Embryonic facial prominence (tissue), 1 donor: Measurements from ENCODE around the gene CD69.
"Not testable (repeated sequence)": the region's sequence is repeated elsewhere in the genome, so short reads cannot be mapped to it uniquely, and the experiment has no call there.

Source experiments
- DNase-seq: peaks from one replicate; pipeline ENCODE4 v3.0.0-alpha.2; 2016; ENCODE audit errors: extremely low spot score

CD69 gene

GRCh38 chr12:9719790-9720189 lies 40.9 kb downstream of the CD69 start:
- no peak for DNase-seq

- DNase-seq = no peak
Measured at GRCh38 chr12:9718968-9719367, 41.7 kb downstream of the CD69 start.

GRCh38 chr12:9717070-9717925 lies 43.4 kb downstream of the CD69 start:
- DNase-seq = no peak

- DNase-seq = not testable (repeated sequence)
Measured at GRCh38 chr12:9713032-9713558, 47.6 kb downstream of the CD69 start.

GRCh38 chr12:9711664-9712063 lies 49.0 kb downstream of the CD69 start:
- no peak for DNase-seq

- DNase-seq = no peak
Measured at GRCh38 chr12:9710584-9711375, 49.9 kb downstream of the CD69 start.

GRCh38 chr12:9708853-9709252 lies 51.8 kb downstream of the CD69 start:
- DNase-seq = no peak

GRCh38 chr12:9707864-9708808 lies 52.6 kb downstream of the CD69 start:
- no peak for DNase-seq

- no peak for DNase-seq
Measured at GRCh38 chr12:9707356-9707755, 53.3 kb downstream of the CD69 start.

GRCh38 chr12:9706086-9706685 lies 54.5 kb downstream of the CD69 start:
- DNase-seq = no peak

- DNase-seq = not testable (repeated sequence)
Measured at GRCh38 chr12:9704561-9704960, 56.1 kb downstream of the CD69 start.
